Parathyroid adenoma (tissue), 2 donors: Measurements from ENCODE around the gene NCOA3.

Source experiments
- H2AFZ ChIP-seq: fragments of 300-600 bp; sonication (generic); one replicate; pipeline ENCODE4 v1.7.0; 2017; ENCODE audit warnings: antibody characterized with exemption, mild to moderate bottlenecking
- H3K27ac ChIP-seq: fragments of 300-600 bp; sonication (generic); one replicate; pipeline ENCODE4 v1.7.0; 2017
- H3K27me3 ChIP-seq: fragments of 300-600 bp; sonication (generic); one replicate; pipeline ENCODE4 v1.7.0; 2017; ENCODE audit warnings: low read length; ENCODE audit not compliant: control insufficient read depth, insufficient read depth
- H3K36me3 ChIP-seq: fragments of 300-600 bp; sonication (generic); one replicate; pipeline ENCODE4 v1.7.0; 2017; ENCODE audit warnings: low read length; ENCODE audit not compliant: control insufficient read depth, insufficient read depth
- H3K4me1 ChIP-seq: fragments of 300-600 bp; sonication (generic); one replicate; pipeline ENCODE4 v1.7.0; 2017; ENCODE audit warnings: control low read depth
- H3K4me2 ChIP-seq: fragments of 300-600 bp; sonication (generic); one replicate; pipeline ENCODE4 v1.7.0; 2017; ENCODE audit warnings: low read length
- H3K4me3 ChIP-seq: fragments of 300-600 bp; sonication (generic); one replicate; pipeline ENCODE4 v1.7.0; 2017; ENCODE audit warnings: low read depth, low read length
- H3K79me2 ChIP-seq: fragments of 300-600 bp; sonication (generic); one replicate; pipeline ENCODE4 v1.7.0; 2017; ENCODE audit warnings: control low read depth
- H3K9ac ChIP-seq: fragments of 300-600 bp; sonication (generic); one replicate; pipeline ENCODE4 v1.7.0; 2017; ENCODE audit warnings: mild to moderate bottlenecking
- H3K9me3 ChIP-seq: fragments of 300-600 bp; sonication (generic); one replicate; pipeline ENCODE4 v1.7.0; 2017; ENCODE audit warnings: low read length; ENCODE audit not compliant: control insufficient read depth
- CTCF ChIP-seq: fragments of 300-600 bp; sonication (generic); IDR thresholded peaks from one replicate; pipeline ENCODE4 v1.7.0; 2017; ENCODE audit warnings: antibody characterized with exemption, mild to moderate bottlenecking
- donor health status: primary hyperparathyroidism.

Gene NCOA3

GRCh38 chr20:47647994-47648393 lies 146.3 kb downstream of the NCOA3 start:
- H3K27ac ChIP-seq = peak overlapping the region; percentile 75
- H3K27me3 ChIP-seq = no peaks in the 10 kb centered on the region
- no peaks in the 10 kb centered on the region for H3K36me3 ChIP-seq
- no peak overlapping the region for H3K9ac ChIP-seq
- no peak overlapping the region for H3K4me3 ChIP-seq
- peaks cover 41% of the 10 kb centered on the region for H3K4me1 ChIP-seq
- TF ChIP-seq CTCF = no peak
- no peak overlapping the region for H3K4me2 ChIP-seq
- H3K79me2 ChIP-seq = no peaks in the 10 kb centered on the region
- H2AFZ ChIP-seq = no peak overlapping the region
- no peaks in the 10 kb centered on the region for H3K9me3 ChIP-seq

GRCh38 chr20:47648943-47649342 lies 147.3 kb downstream of the NCOA3 start:
- no peaks in the 10 kb centered on the region for H3K9me3 ChIP-seq
- no peak overlapping the region for H3K4me3 ChIP-seq
- no peak overlapping the region for H3K9ac ChIP-seq
- peak overlapping the region; percentile 4 for H3K27ac ChIP-seq
- TF ChIP-seq CTCF = no peak
- H3K4me1 ChIP-seq = peaks cover 41% of the 10 kb centered on the region
- H3K36me3 ChIP-seq = no peaks in the 10 kb centered on the region
- no peak overlapping the region for H2AFZ ChIP-seq
- H3K79me2 ChIP-seq = no peaks in the 10 kb centered on the region
- no peaks in the 10 kb centered on the region for H3K27me3 ChIP-seq
- H3K4me2 ChIP-seq = no peak overlapping the region

- Histone ChIP-seq H3K4me3 (no peak overlapping the region), H2AFZ (no peak overlapping the region), H3K9me3 (no peaks in the 10 kb centered on the region), H3K36me3 (no peaks in the 10 kb centered on the region), H3K4me2 (no peak overlapping the region), H3K9ac (no peak overlapping the region), H3K27me3 (no peaks in the 10 kb centered on the region), H3K79me2 (no peaks in the 10 kb centered on the region), H3K4me1 (peaks cover 26% of the 10 kb centered on the region), H3K27ac (no peak overlapping the region)
- no peak for TF ChIP-seq CTCF
These were observed 150.6 kb downstream of the NCOA3 start for GRCh38 chr20:47652301-47652700.

GRCh38 chr20:47652794-47653193 lies 151.1 kb downstream of the NCOA3 start:
- Histone ChIP-seq H3K4me2 (no peak overlapping the region), H3K4me3 (no peak overlapping the region), H3K27ac (no peak overlapping the region), H3K9ac (no peak overlapping the region), H3K79me2 (no peaks in the 10 kb centered on the region), H2AFZ (no peak overlapping the region), H3K27me3 (no peaks in the 10 kb centered on the region), H3K4me1 (peaks cover 23% of the 10 kb centered on the region), H3K9me3 (no peaks in the 10 kb centered on the region), H3K36me3 (no peaks in the 10 kb centered on the region)
- no peak for TF ChIP-seq CTCF

GRCh38 chr20:47653869-47654268 lies 152.2 kb downstream of the NCOA3 start:
- no peak overlapping the region for H3K9ac ChIP-seq
- no peak overlapping the region for H3K4me2 ChIP-seq
- H3K4me1 ChIP-seq = peaks cover 23% of the 10 kb centered on the region
- no peaks in the 10 kb centered on the region for H3K9me3 ChIP-seq
- no peak overlapping the region for H2AFZ ChIP-seq
- TF ChIP-seq CTCF = no peak
- H3K27me3 ChIP-seq = no peaks in the 10 kb centered on the region
- H3K79me2 ChIP-seq = no peaks in the 10 kb centered on the region
- no peak overlapping the region for H3K27ac ChIP-seq
- no peak overlapping the region for H3K4me3 ChIP-seq
- no peaks in the 10 kb centered on the region for H3K36me3 ChIP-seq
